PC-3 (cell line): ENCODE data around the gene SNN. TPM values are rescaled to one million over a fixed set of nuclear protein-coding genes. Genes with fewer than 3 reads are reported as not detected.
A peak's percentile ranks its signal among the peaks of the same experiment; 100 is the strongest.

Experiments
- ATAC-seq: fragments of 200-7000 bp; cut with Tn5 transposase; 2 replicates; pipeline ENCODE4 v1.9.1; 2020; ENCODE audit warnings: mild to moderate bottlenecking, moderate library complexity
- BruUV-seq: library from RNA; stranded (reverse); fragments of 400-500 nt; replicated peaks from 2 replicates; lab custom pipeline; 2021; lab: Mats Ljungman, UMichigan
- CTCF ChIA-PET: fragments of 300-600 bp; sonication (Branson Sonifier 250); formaldehyde crosslinking; loops from one replicate; lab custom pipeline; 2022; ENCODE audit warnings: antibody characterized with exemption; lab: Charles Lee
- POLR2A ChIA-PET: fragments of 300-600 bp; sonication (Branson Sonifier 250); formaldehyde crosslinking; loops from one replicate; lab custom pipeline; 2022; ENCODE audit warnings: antibody characterized with exemption; ENCODE audit not compliant: unreplicated experiment; lab: Charles Lee
- DNase-seq: peaks from one replicate; pipeline ENCODE4 v3.0.0-alpha.2; 2015
- H2AFZ ChIP-seq: fragments of 300-600 bp; sonication (generic); 2 replicates; pipeline ENCODE4 v1.6.0; 2016; ENCODE audit warnings: antibody characterized with exemption, low read length
- H3F3A ChIP-seq: fragments of 300-600 bp; sonication (generic); one replicate; pipeline ENCODE4 v1.6.0; 2017; ENCODE audit warnings: antibody characterized with exemption, low read length, control low read depth, mild to moderate bottlenecking; ENCODE audit not compliant: unreplicated experiment
- H3K27ac ChIP-seq: fragments of 300-600 bp; sonication (generic); 2 replicates; pipeline ENCODE4 v1.5.1; 2016; ENCODE audit warnings: mild to moderate bottlenecking, low read length
- H3K27me3 ChIP-seq: fragments of 300-600 bp; sonication (generic); 2 replicates; pipeline ENCODE4 v1.6.1; 2016; ENCODE audit warnings: low read length, mixed read lengths
- H3K36me3 ChIP-seq: fragments of 300-600 bp; sonication (generic); 2 replicates; pipeline ENCODE4 v1.6.1; 2016; ENCODE audit warnings: low read depth, mixed run types, low read length, mixed read lengths
- H3K4me1 ChIP-seq: fragments of 300-600 bp; sonication (generic); 2 replicates; pipeline ENCODE4 v1.5.1; 2016; ENCODE audit warnings: low read length; ENCODE audit not compliant: insufficient read depth
- H3K4me2 ChIP-seq: fragments of 300-600 bp; sonication (generic); 2 replicates; pipeline ENCODE4 v1.6.0; 2016; ENCODE audit warnings: low read length
- H3K4me3 ChIP-seq: fragments of 300-600 bp; sonication (generic); 2 replicates; pipeline ENCODE4 v1.5.1; 2016; ENCODE audit warnings: mild to moderate bottlenecking, low read length, mixed read lengths
- H3K79me2 ChIP-seq: fragments of 300-600 bp; sonication (generic); 2 replicates; pipeline ENCODE4 v1.6.1; 2017; ENCODE audit warnings: low read length, mixed read lengths
- H3K9ac ChIP-seq: fragments of 300-600 bp; sonication (generic); 2 replicates; pipeline ENCODE4 v1.6.0; 2016; ENCODE audit warnings: mild to moderate bottlenecking, low read length
- H3K9me2 ChIP-seq: fragments of 300-600 bp; sonication (generic); replicated peaks from 2 replicates; pipeline ENCODE4 v1.6.1; 2016; ENCODE audit warnings: mixed run types, low read length, mixed read lengths
- H3K9me3 ChIP-seq: fragments of 300-600 bp; sonication (generic); 2 replicates; pipeline ENCODE4 v1.6.1; 2016; ENCODE audit warnings: low read length, mixed read lengths
- H4K20me1 ChIP-seq: fragments of 300-600 bp; sonication (generic); 2 replicates; pipeline ENCODE4 v1.6.1; 2016; ENCODE audit warnings: low read length, mixed read lengths
- CTCF ChIP-seq: fragments of 300-600 bp; sonication (generic); conservative IDR thresholded peaks from 2 replicates; pipeline ENCODE4 v1.5.1; 2017; ENCODE audit warnings: antibody characterized with exemption, low read depth, mild to moderate bottlenecking, low read length
- EZH2 ChIP-seq: fragments of 300-600 bp; sonication (generic); IDR thresholded peaks from one replicate; pipeline ENCODE4 v1.6.1; 2017; ENCODE audit warnings: antibody characterized with exemption, mild to moderate bottlenecking, low read length; ENCODE audit not compliant: unreplicated experiment
- EZH2phosphoT487 ChIP-seq: fragments of 300-600 bp; sonication (generic); IDR thresholded peaks from 2 replicates; pipeline ENCODE4 v1.6.1; 2018; ENCODE audit warnings: mild to moderate bottlenecking, antibody characterized with exemption, low read length, borderline replicate concordance
- intact Hi-C: fragments of 100-400 bp; cut with micrococcal nuclease; formaldehyde crosslinking; loops from 2 replicates; pipeline ENCODE4 v1.9.0; 2023
- total RNA-seq: library from RNA; depleted of rRNA; stranded (reverse); fragments of >200 nt; gene quantifications from 2 replicates; pipeline ENCODE4 v1.2.3, GENCODE V29; 2014

Gene SNN
- total RNA-seq, 1 experiment from 2014 or later = 4.3 TPM

- Histone ChIP-seq H3K4me1 (0 out of 2 replicates have a peak, but pooled peaks cover 4% of the 10 kb centered on the region), H3K4me3 (no peak overlapping the region), H3K27ac (no peak overlapping the region), H3K9me3 (no peaks in the 10 kb centered on the region), H3K79me2 (no peaks in the 10 kb centered on the region), H2AFZ (peak overlapping the region; percentile 80; the same call in 1 of the 2 replicates), H3K27me3 (no peaks in the 10 kb centered on the region), H3F3A (no peaks in the 10 kb centered on the region), H3K4me2 (no peak overlapping the region), H3K36me3 (no peaks in the 10 kb centered on the region), H3K9me2 (no peaks in the 10 kb centered on the region), H3K9ac (no peak overlapping the region), H4K20me1 (no peaks in the 10 kb centered on the region)
- ATAC-seq (no peak), DNase-seq (no peak)
- BruUV-seq = no TSS peak
- intact Hi-C loops = no loop called here
- CTCF ChIA-PET = no interaction called here
- POLR2A ChIA-PET = no interaction called here
- TF ChIP-seq CTCF (no peak), EZH2 (no peak)
These were observed 933 bp upstream of the SNN start for GRCh38 chr16:11667221-11667823.

- BruUV-seq = no TSS peak
- H3K36me3 ChIP-seq = no peaks in the 10 kb centered on the region
- H3K9me2 ChIP-seq = no peaks in the 10 kb centered on the region
- DNase-seq = no peak
- CTCF ChIA-PET = no interaction called here
- intact Hi-C loops = no loop called here
- ATAC-seq = no peak
- H3K27ac ChIP-seq = no peak overlapping the region
- no peaks in the 10 kb centered on the region for H3K79me2 ChIP-seq
- no peak overlapping the region for H2AFZ ChIP-seq
- no peak overlapping the region for H3K9ac ChIP-seq
- H3K4me3 ChIP-seq = peak overlapping the region; percentile 64
- H3K4me2 ChIP-seq = peak overlapping the region; percentile 77
- H3K9me3 ChIP-seq = no peaks in the 10 kb centered on the region
- TF ChIP-seq EZH2phosphoT487 (no peak), CTCF (no peak)
- H3F3A ChIP-seq = no peaks in the 10 kb centered on the region
- 0 out of 2 replicates have a peak, but pooled peaks cover 4% of the 10 kb centered on the region for H3K4me1 ChIP-seq
- no peaks in the 10 kb centered on the region for H3K27me3 ChIP-seq
- H4K20me1 ChIP-seq = no peaks in the 10 kb centered on the region
- POLR2A ChIA-PET = no interaction called here
These were observed 546 bp downstream of the SNN start for GRCh38 chr16:11668623-11669379.
